Mucosa of stomach (tissue), 1 donor: Measurements from ENCODE around the gene USP17L11.
"Not testable (repeated sequence)": the region's sequence is repeated elsewhere in the genome, so short reads cannot be mapped to it uniquely, and the experiment has no call there.

Source experiments
- H3K27me3 ChIP-seq: one replicate; pipeline ENCODE4 v1.7.0; 2013; ENCODE audit warnings: mild to moderate bottlenecking, low read length; ENCODE audit not compliant: control insufficient read depth, insufficient read depth
- H3K36me3 ChIP-seq: one replicate; pipeline ENCODE4 v1.7.0; 2013; ENCODE audit warnings: low read length; ENCODE audit not compliant: control insufficient read depth, insufficient read depth
- H3K4me1 ChIP-seq: one replicate; pipeline ENCODE4 v1.7.0; 2013; ENCODE audit warnings: mild to moderate bottlenecking, low read length; ENCODE audit not compliant: control insufficient read depth, insufficient read depth
- H3K4me3 ChIP-seq: one replicate; pipeline ENCODE4 v1.7.0; 2013; ENCODE audit warnings: low read length
- H3K9ac ChIP-seq: one replicate; pipeline ENCODE4 v1.7.0; 2013; ENCODE audit warnings: mild to moderate bottlenecking, low read length, moderate library complexity
- H3K9me3 ChIP-seq: one replicate; pipeline ENCODE4 v1.7.0; 2013; ENCODE audit warnings: mild to moderate bottlenecking, low read length, moderate library complexity; ENCODE audit not compliant: control insufficient read depth
- donor health status: Pancreatic carcinoma.

USP17L11 gene

GRCh38 chr4:9253078-9253477 lies 37.9 kb downstream of the USP17L11 start, which contains the start of gene USP17L19:
USP17L19 (plus strand) TSS chr4:9253378; CDS start chr4:9253378, 0 bp downstream.
- not testable (repeated sequence) for H3K27me3 ChIP-seq, H3K9me3 ChIP-seq, H3K4me1 ChIP-seq, H3K4me3 ChIP-seq, H3K9ac ChIP-seq, H3K36me3 ChIP-seq

- H3K36me3 ChIP-seq, H3K27me3 ChIP-seq, H3K4me3 ChIP-seq, H3K9ac ChIP-seq, H3K4me1 ChIP-seq, H3K9me3 ChIP-seq: not testable (repeated sequence)
These were observed 42.6 kb downstream of the USP17L11 start, which contains the start of gene USP17L20 for GRCh38 chr4:9257824-9258223. USP17L20 (plus strand) TSS chr4:9258124; CDS start chr4:9258124, 0 bp downstream.

GRCh38 chr4:9262572-9262971 lies 47.4 kb downstream of the USP17L11 start, which contains the start of gene USP17L21:
USP17L21 (plus strand) TSS chr4:9262872; CDS start chr4:9262872, 0 bp downstream.
- not testable (repeated sequence) for H3K36me3 ChIP-seq, H3K4me1 ChIP-seq, H3K9ac ChIP-seq, H3K27me3 ChIP-seq, H3K9me3 ChIP-seq, H3K4me3 ChIP-seq
